ENCODE measurements around the gene CLMP. TPM values are rescaled to one million over a fixed set of nuclear protein-coding genes. Genes with fewer than 3 reads are reported as not detected.

Gene CLMP
- total and polyA plus RNA-seq, 2 experiments from 2014 or later = 7.1 to 18.4 TPM

GRCh38 chr11:123143476-123143875, 51.6 kb downstream of the CLMP start:
- Histone ChIP-seq H3K79me2 (replicated peaks; ENCODE audit: insufficient read depth) (no peaks in the 10 kb centered on the region), H3K4me2 (no peak overlapping the region), H3K36me3 (ENCODE audit: insufficient read depth) (no peaks in the 10 kb centered on the region), H2AFZ (no peak overlapping the region), H3K27me3 (ENCODE audit: insufficient read depth) (no peaks in the 10 kb centered on the region), H3F3A (replicated peaks; ENCODE audit: low read depth) (0 out of 2 replicates have a peak, but pooled peaks cover 3% of the 10 kb centered on the region), H4K20me1 (replicated peaks; ENCODE audit: insufficient read depth) (no peaks in the 10 kb centered on the region), H3K4me3 (no peak overlapping the region), H3K4me1 (ENCODE audit: insufficient read depth) (peaks cover 17% of the 10 kb centered on the region), H3K9me2 (ENCODE audit: insufficient read depth) (no peaks in the 10 kb centered on the region), H3K27ac (ENCODE audit: low read depth) (no peak overlapping the region)
- DNase-seq (ENCODE audit: low spot score) (no peak), ATAC-seq (no peak)
- Mint-ChIP-seq H3K27me3 (ENCODE audit: insufficient read depth, low read depth, poor library complexity) (peaks cover 6% of the 10 kb centered on the region), H3K4me1 (peaks cover 24% of the 10 kb centered on the region), H3K36me3 (ENCODE audit: low read depth) (peaks cover 7% of the 10 kb centered on the region; the same call in 2 of the 3 replicates), H3K4me3 (no peak overlapping the region), H3K9me3 (no peaks in the 10 kb centered on the region; the same call in 2 of the 3 replicates), H3K27ac (no peak overlapping the region)
- TF ChIP-seq EZH2phosphoT487 (IDR thresholded peaks at IDR 0.05; ENCODE audit: unreplicated experiment) (no peak), CREB1 (CRISPR knock-in tag; IDR thresholded peaks at IDR 0.05; ENCODE audit: low read depth) (no peak), CTCF (conservative IDR thresholded peaks at IDR 0.05; ENCODE audit: low read depth in 2 of 2) (no peak), ETS1 (IDR thresholded peaks at IDR 0.05) (no peak), EZH2 (IDR thresholded peaks at IDR 0.05; ENCODE audit: low read depth, unreplicated experiment) (no peak), ZNF331 (CRISPR knock-in tag; IDR thresholded peaks at IDR 0.05; ENCODE audit: low read depth) (no peak), STAT1 (IDR thresholded peaks at IDR 0.05; ENCODE audit: unreplicated experiment) (no peak), POLR2AphosphoS5 (IDR thresholded peaks at IDR 0.05; ENCODE audit: low read depth) (no peak), REST (IDR thresholded peaks at IDR 0.05; ENCODE audit: unreplicated experiment) (no peak), ZNF114 (CRISPR knock-in tag; IDR thresholded peaks at IDR 0.05) (no peak), ZNF462 (CRISPR knock-in tag; IDR thresholded peaks at IDR 0.05) (no peak), NANOG (IDR thresholded peaks at IDR 0.05; ENCODE audit: borderline replicate concordance) (no peak)
